ENCODE measurements around the gene HTR3A.
A peak's percentile ranks its signal among the peaks of the same experiment; 100 is the strongest.
"Not testable (repeated sequence)": the region's sequence is repeated elsewhere in the genome, so short reads cannot be mapped to it uniquely, and the experiment has no call there.

The HTR3A gene

GRCh38 chr11:113974741-113975470, at the start of gene HTR3A:
Gene HTR3A, plus strand, starts transcription at chr11:113975108. Its CDS starts 218 bp downstream, at chr11:113975326.
- DNase-seq (ENCODE audit: low read depth, low spot score): no peak

- no peak for DNase-seq (ENCODE audit: low read depth, low spot score)
Observed at GRCh38 chr11:113926273-113927197, 48.4 kb upstream of the HTR3A start.

- no peak for DNase-seq (ENCODE audit: low read depth, low spot score)
Observed at GRCh38 chr11:113928311-113928710, 46.6 kb upstream of the HTR3A start.

GRCh38 chr11:113932788-113933187, 42.1 kb upstream of the HTR3A start:
- DNase-seq (ENCODE audit: low read depth, low spot score): peak; percentile 42

- not testable (repeated sequence) for DNase-seq (ENCODE audit: low read depth, low spot score)
Observed at GRCh38 chr11:113934193-113934592, 40.7 kb upstream of the HTR3A start.

GRCh38 chr11:113934761-113935160, 40.1 kb upstream of the HTR3A start:
- DNase-seq (ENCODE audit: low read depth, low spot score): no peak

- DNase-seq (ENCODE audit: low read depth, low spot score): no peak
Observed at GRCh38 chr11:113935858-113936257, 39.0 kb upstream of the HTR3A start.

- DNase-seq (ENCODE audit: low read depth, low spot score): no peak
Observed at GRCh38 chr11:113937918-113938317, 37.0 kb upstream of the HTR3A start.

GRCh38 chr11:113942256-113942655, 32.7 kb upstream of the HTR3A start:
- no peak for DNase-seq (ENCODE audit: low read depth, low spot score)

- not testable (repeated sequence) for DNase-seq (ENCODE audit: low read depth, low spot score)
Observed at GRCh38 chr11:113946162-113946561, 28.7 kb upstream of the HTR3A start.

GRCh38 chr11:113947994-113948393, 26.9 kb upstream of the HTR3A start:
- no peak for DNase-seq (ENCODE audit: low read depth, low spot score)

GRCh38 chr11:113949891-113950290, 25.0 kb upstream of the HTR3A start:
- no peak for DNase-seq (ENCODE audit: low read depth, low spot score)

- DNase-seq (ENCODE audit: low read depth, low spot score): no peak
Observed at GRCh38 chr11:113951537-113951936, 23.4 kb upstream of the HTR3A start.

GRCh38 chr11:113952070-113952469, 22.8 kb upstream of the HTR3A start:
- no peak for DNase-seq (ENCODE audit: low read depth, low spot score)

- DNase-seq (ENCODE audit: low read depth, low spot score): no peak
Observed at GRCh38 chr11:113952588-113952987, 22.3 kb upstream of the HTR3A start.

GRCh38 chr11:113954235-113954634, 20.7 kb upstream of the HTR3A start:
- no peak for DNase-seq (ENCODE audit: low read depth, low spot score)

- DNase-seq (ENCODE audit: low read depth, low spot score): no peak
Observed at GRCh38 chr11:113956986-113957385, 17.9 kb upstream of the HTR3A start.

GRCh38 chr11:113960702-113961330, 14.1 kb upstream of the HTR3A start:
- no peak for DNase-seq (ENCODE audit: low read depth, low spot score)

GRCh38 chr11:113967361-113967760, 7.5 kb upstream of the HTR3A start:
- no peak for DNase-seq (ENCODE audit: low read depth, low spot score)

GRCh38 chr11:113971506-113972195, 3.3 kb upstream of the HTR3A start:
- DNase-seq (ENCODE audit: low read depth, low spot score): no peak

- no peak for DNase-seq (ENCODE audit: low read depth, low spot score)
Observed at GRCh38 chr11:113977071-113977490, 2.2 kb downstream of the HTR3A start.

GRCh38 chr11:113977701-113978100, 2.8 kb downstream of the HTR3A start:
- no peak for DNase-seq (ENCODE audit: low read depth, low spot score)

Data from iPS DF 19.7 (cell line).